ENCODE results near the gene ARFGAP3.
"Not testable (repeated sequence)": the region's sequence is repeated elsewhere in the genome, so short reads cannot be mapped to it uniquely, and the experiment has no call there.

Gene ARFGAP3

DNA sequence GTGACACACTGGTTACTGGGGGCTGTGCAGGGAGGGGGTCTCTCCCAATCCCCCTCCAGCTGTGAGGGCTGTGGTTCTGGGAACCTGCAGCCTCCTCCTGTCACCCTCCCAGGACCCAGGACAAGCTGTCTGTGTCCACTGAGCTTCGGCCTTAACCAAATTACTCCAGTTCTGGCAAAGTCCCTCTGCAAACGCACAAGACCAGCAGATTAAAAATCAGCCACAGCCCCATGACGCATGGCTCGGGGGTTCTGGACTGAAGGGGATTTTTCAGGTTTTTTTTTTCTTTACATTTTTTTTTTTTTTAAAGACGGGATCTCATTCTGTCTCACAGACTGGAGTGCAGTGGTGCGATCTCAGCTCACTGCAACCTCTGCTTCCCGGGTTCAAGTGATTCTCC, 104.2 kb downstream of the ARFGAP3 start:
- DNase-seq = no peak
- H3K27ac Mint-ChIP-seq = no peak overlapping the region
- H3K4me1 Mint-ChIP-seq = peaks cover 19% of the 10 kb centered on the region
- no peaks in the 10 kb centered on the region for H3K36me3 Mint-ChIP-seq (ENCODE audit: low read depth)
- TF ChIP-seq, protein P1, sequence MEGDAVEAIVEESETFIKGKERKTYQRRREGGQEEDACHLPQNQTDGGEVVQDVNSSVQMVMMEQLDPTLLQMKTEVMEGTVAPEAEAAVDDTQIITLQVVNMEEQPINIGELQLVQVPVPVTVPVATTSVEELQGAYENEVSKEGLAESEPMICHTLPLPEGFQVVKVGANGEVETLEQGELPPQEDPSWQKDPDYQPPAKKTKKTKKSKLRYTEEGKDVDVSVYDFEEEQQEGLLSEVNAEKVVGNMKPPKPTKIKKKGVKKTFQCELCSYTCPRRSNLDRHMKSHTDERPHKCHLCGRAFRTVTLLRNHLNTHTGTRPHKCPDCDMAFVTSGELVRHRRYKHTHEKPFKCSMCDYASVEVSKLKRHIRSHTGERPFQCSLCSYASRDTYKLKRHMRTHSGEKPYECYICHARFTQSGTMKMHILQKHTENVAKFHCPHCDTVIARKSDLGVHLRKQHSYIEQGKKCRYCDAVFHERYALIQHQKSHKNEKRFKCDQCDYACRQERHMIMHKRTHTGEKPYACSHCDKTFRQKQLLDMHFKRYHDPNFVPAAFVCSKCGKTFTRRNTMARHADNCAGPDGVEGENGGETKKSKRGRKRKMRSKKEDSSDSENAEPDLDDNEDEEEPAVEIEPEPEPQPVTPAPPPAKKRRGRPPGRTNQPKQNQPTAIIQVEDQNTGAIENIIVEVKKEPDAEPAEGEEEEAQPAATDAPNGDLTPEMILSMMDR (IDR thresholded peaks at IDR 0.05) = no peak
- H3K4me3 Mint-ChIP-seq = no peak overlapping the region
- H3K9me3 Mint-ChIP-seq = peaks cover 7% of the 10 kb centered on the region
- H3K27me3 Mint-ChIP-seq (ENCODE audit: low read depth, poor library complexity) = peaks cover 30% of the 10 kb centered on the region

DNA sequence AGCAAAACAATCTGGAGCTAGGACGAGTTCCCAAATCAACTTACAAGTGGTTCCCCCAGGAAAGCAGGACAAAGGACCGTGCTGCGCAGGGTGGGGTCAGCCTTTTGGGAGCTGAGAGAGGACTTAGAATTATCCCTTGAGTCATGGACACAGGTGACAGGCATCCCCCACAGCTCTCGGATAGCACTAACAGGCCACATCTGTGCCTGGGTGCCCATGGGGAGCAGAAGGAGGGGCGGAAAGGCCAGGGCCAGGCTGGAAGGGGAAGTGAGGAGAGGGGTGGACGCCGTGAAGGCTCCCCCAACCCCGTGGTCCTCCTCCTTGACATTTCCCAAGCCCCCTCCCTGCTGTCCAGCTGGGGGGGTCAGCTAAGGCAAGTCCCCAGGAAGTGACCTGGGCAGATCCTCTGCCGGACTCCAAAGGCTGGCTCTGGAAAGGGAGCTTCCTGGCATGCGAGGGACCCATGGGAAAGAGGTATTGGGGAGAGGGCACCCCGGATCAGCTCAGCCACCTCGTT, 104.8 kb downstream of the ARFGAP3 start:
- TF ChIP-seq, protein P1 (IDR thresholded peaks at IDR 0.05) = no peak
- DNase-seq = no peak
- no peak overlapping the region for H3K4me3 Mint-ChIP-seq
- H3K36me3 Mint-ChIP-seq (ENCODE audit: low read depth) = no peaks in the 10 kb centered on the region
- H3K27me3 Mint-ChIP-seq (ENCODE audit: low read depth, poor library complexity) = peaks cover 23% of the 10 kb centered on the region
- peaks cover 7% of the 10 kb centered on the region for H3K9me3 Mint-ChIP-seq
- H3K27ac Mint-ChIP-seq = peak overlapping the region; percentile 91
- peaks cover 16% of the 10 kb centered on the region for H3K4me1 Mint-ChIP-seq

DNA sequence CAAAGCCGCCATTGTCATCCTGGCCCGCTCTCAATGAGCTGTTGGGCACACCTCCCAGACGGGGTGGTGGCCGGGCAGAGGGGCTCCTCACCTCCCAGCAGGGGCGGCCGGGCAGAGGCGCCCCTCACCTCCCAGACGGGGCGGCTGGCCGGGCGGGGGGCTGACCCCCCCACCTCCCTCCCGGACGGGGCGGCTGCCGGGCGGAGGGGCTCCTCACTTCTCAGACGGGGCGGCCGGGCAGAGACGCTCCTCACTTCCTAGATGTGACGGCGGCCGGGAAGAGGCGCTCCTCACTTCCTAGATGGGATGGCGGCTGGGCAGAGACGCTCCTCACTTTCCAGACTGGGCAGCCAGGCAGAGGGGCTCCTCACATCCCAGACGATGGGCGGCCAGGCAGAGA, 106.7 kb downstream of the ARFGAP3 start:
- not testable (repeated sequence) for H3K9me3 Mint-ChIP-seq; H3K27ac Mint-ChIP-seq; H3K36me3 Mint-ChIP-seq (ENCODE audit: low read depth); DNase-seq; H3K4me3 Mint-ChIP-seq; H3K27me3 Mint-ChIP-seq (ENCODE audit: low read depth, poor library complexity)
- peaks cover 16% of the 10 kb centered on the region for H3K4me1 Mint-ChIP-seq

DNA sequence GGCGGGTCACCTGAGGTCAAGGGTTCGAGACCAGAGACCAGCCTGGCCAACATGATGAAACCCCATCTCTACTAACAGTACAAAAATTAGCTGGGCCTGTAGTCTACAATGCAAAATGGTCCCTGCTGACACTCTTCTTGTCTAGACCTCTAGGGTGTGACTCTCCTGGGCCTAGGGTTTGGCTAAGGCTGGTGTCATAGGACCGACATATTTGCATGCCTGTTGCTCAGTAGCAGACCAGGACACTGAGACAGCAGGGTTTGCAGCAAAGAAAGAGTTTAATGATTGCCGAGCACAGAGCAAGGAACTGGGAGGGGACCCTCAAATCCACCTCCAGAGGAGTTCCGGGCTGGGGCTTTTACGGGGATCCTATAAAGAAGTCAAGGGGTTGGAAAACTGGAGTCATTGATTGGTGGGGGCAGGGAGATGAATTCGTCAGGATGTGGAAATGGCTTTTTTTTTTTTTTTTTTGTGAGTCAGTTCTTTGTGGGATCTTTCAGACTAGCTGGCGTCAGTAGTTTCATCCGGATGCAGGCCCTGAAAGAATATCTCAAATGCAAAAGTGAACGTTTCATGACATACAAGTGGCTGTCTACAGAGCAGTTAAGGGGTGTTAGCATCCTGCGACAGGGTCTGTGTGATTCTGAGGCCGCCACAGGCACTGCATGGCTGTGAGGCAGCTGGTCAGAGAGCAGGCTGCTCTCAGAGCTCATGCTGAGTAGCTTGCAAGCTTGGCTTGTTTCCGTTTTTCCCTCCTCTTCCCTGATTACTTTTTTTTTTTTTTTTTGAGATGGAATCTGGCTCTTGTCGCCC, 109.2 kb downstream of the ARFGAP3 start:
- TF ChIP-seq, protein P1 (IDR thresholded peaks at IDR 0.05) = no peak
- H3K27ac Mint-ChIP-seq = peak overlapping the region; percentile 75
- H3K9me3 Mint-ChIP-seq = peaks cover 7% of the 10 kb centered on the region
- no peak for DNase-seq
- peaks cover 16% of the 10 kb centered on the region for H3K4me1 Mint-ChIP-seq
- H3K4me3 Mint-ChIP-seq = no peak overlapping the region
- no peaks in the 10 kb centered on the region for H3K36me3 Mint-ChIP-seq (ENCODE audit: low read depth)
- H3K27me3 Mint-ChIP-seq (ENCODE audit: low read depth, poor library complexity) = peaks cover 3% of the 10 kb centered on the region

All from nephron progenitor cell (in vitro differentiated cells).